HepG2 (cell line): ENCODE results near the gene CISD1. TPM values are rescaled to one million over a fixed set of nuclear protein-coding genes. Genes with fewer than 3 reads are reported as not detected.

Experiments used
- ARHGAP35 ChIP-seq: sonication (generic); formaldehyde crosslinking; IDR thresholded peaks from 2 replicates; pipeline ENCODE4 v1.9.0; 2022; ENCODE audit warnings: mild to moderate bottlenecking, inconsistent platforms, moderate library complexity, missing genetic modification reagents, borderline replicate concordance
- CBFB ChIP-seq: sonication (generic); formaldehyde crosslinking; IDR thresholded peaks from 2 replicates; pipeline ENCODE4 v1.4.0; 2020; ENCODE audit warnings: missing genetic modification reagents
- GABPB1 ChIP-seq: IDR thresholded peaks from 2 replicates; pipeline ENCODE4 v1.6.1; 2016; ENCODE audit warnings: mild to moderate bottlenecking, missing genetic modification reagents, moderate library complexity, missing compliant biosample characterization
- GATA4 ChIP-seq: sonication (generic); IDR thresholded peaks from 2 replicates; pipeline ENCODE4 v1.6.1; 2016; ENCODE audit warnings: antibody characterized with exemption, low read depth, borderline replicate concordance
- HDAC1 ChIP-seq: sonication (generic); formaldehyde crosslinking; IDR thresholded peaks from 2 replicates; pipeline ENCODE4 v1.5.1; 2020; ENCODE audit warnings: mild to moderate bottlenecking, missing genetic modification reagents
- KAT7 ChIP-seq: IDR thresholded peaks from 2 replicates; pipeline ENCODE4 v1.6.1; 2018; ENCODE audit warnings: borderline replicate concordance, missing compliant biosample characterization
- KLF12 ChIP-seq: sonication (generic); formaldehyde crosslinking; IDR thresholded peaks from 2 replicates; pipeline ENCODE4 v1.4.0; 2020; ENCODE audit warnings: missing genetic modification reagents, borderline replicate concordance
- MED13 ChIP-seq: sonication (generic); formaldehyde crosslinking; IDR thresholded peaks from 2 replicates; pipeline ENCODE4 v1.5.0; 2020; ENCODE audit warnings: missing genetic modification reagents
- RARA ChIP-seq: IDR thresholded peaks from 2 replicates; pipeline ENCODE4 v1.6.1; 2016; ENCODE audit warnings: missing genetic modification reagents, missing compliant biosample characterization
- STAG1 ChIP-seq: sonication (generic); formaldehyde crosslinking; IDR thresholded peaks from 2 replicates; pipeline ENCODE4 v1.4.0; 2020; ENCODE audit warnings: missing genetic modification reagents
- TCF12 ChIP-seq, 2 experiments: fragments of 450-650 bp in 1 of 2; sonication (generic) in 1 of 2; formaldehyde crosslinking in 1 of 2; IDR thresholded peaks; 2 replicates each; pipeline versions ENCODE4 v1.6.1 to v1.8.0; 2017 to 2022; ENCODE audit warnings: antibody characterized with exemption in 1 of 2, mild to moderate bottlenecking in 1 of 2, missing genetic modification reagents in 1 of 2, moderate library complexity in 1 of 2
- ZFP62 ChIP-seq: sonication (generic); formaldehyde crosslinking; IDR thresholded peaks from 2 replicates; pipeline ENCODE4 v1.4.0; 2020; ENCODE audit warnings: missing genetic modification reagents
- ZMAT3 ChIP-seq: sonication (generic); formaldehyde crosslinking; conservative IDR thresholded peaks from 2 replicates; pipeline ENCODE4 v1.7.0; 2021; ENCODE audit warnings: missing genetic modification reagents
- ZNF143 ChIP-seq: sonication (generic); formaldehyde crosslinking; IDR thresholded peaks from 2 replicates; pipeline ENCODE4 v1.4.0; 2020; ENCODE audit warnings: missing genetic modification reagents
- ZNF546 ChIP-seq: sonication (generic); formaldehyde crosslinking; conservative IDR thresholded peaks from 2 replicates; pipeline ENCODE4 v1.8.1; 2023; ENCODE audit warnings: mild to moderate bottlenecking, missing genetic modification reagents
- ZNF563 ChIP-seq: sonication (generic); formaldehyde crosslinking; IDR thresholded peaks from 2 replicates; pipeline ENCODE4 v1.8.0; 2022; ENCODE audit warnings: mild to moderate bottlenecking, moderate library complexity, missing genetic modification reagents
- ZNF576 ChIP-seq: sonication (generic); formaldehyde crosslinking; IDR thresholded peaks from 2 replicates; pipeline ENCODE4 v1.4.0; 2020; ENCODE audit warnings: mild to moderate bottlenecking, missing genetic modification reagents
- ZNF616 ChIP-seq: sonication (generic); formaldehyde crosslinking; IDR thresholded peaks from 2 replicates; pipeline ENCODE4 v1.5.0; 2020; ENCODE audit warnings: low read depth, mild to moderate bottlenecking, missing genetic modification reagents
- ZNF629 ChIP-seq: sonication (generic); formaldehyde crosslinking; conservative IDR thresholded peaks from 2 replicates; pipeline ENCODE4 v1.5.0; 2020; ENCODE audit warnings: missing genetic modification reagents
- ZNF768 ChIP-seq: sonication (generic); formaldehyde crosslinking; IDR thresholded peaks from 2 replicates; pipeline ENCODE4 v1.4.0; 2020; ENCODE audit warnings: missing genetic modification reagents
- ZNF777 ChIP-seq: sonication (generic); formaldehyde crosslinking; IDR thresholded peaks from 2 replicates; pipeline ENCODE4 v1.4.0; 2020; ENCODE audit warnings: missing genetic modification reagents
- ZNF800 ChIP-seq: sonication (generic); formaldehyde crosslinking; IDR thresholded peaks from 2 replicates; pipeline ENCODE4 v1.4.0; 2020; ENCODE audit warnings: missing genetic modification reagents
- ZNF839 ChIP-seq: sonication (generic); formaldehyde crosslinking; IDR thresholded peaks from 2 replicates; pipeline ENCODE4 v1.4.0; 2020; ENCODE audit warnings: missing genetic modification reagents, mild to moderate bottlenecking, borderline replicate concordance
- ZSCAN31 ChIP-seq: sonication (generic); formaldehyde crosslinking; IDR thresholded peaks from 2 replicates; pipeline ENCODE4 v1.5.0; 2020; ENCODE audit warnings: low read depth, mild to moderate bottlenecking, missing genetic modification reagents
- polyA plus RNA-seq, 8 experiments: library from polyadenylated mRNA; depleted of rRNA in 3 of 8; stranded (reverse) in 7 of 8; unstranded in 1 of 8; fragments of >200 nt; fragmentation: Illumina TruSeq in 4 of 8; extraction: Trizol in 4 of 8; gene quantifications; 2 replicates each; pipeline versions ENCODE4 v1.2.1 to v1.2.3, GENCODE V29; 2011 to 2016; ENCODE audit warnings: low read depth in 4 of 8, missing spikeins in 1 of 8, mixed read lengths in 1 of 8; ENCODE audit not compliant: insufficient read depth in 1 of 8
- total RNA-seq, 5 experiments: library from RNA; depleted of rRNA; stranded (reverse); fragments of >200 nt; fragmentation: Illumina TruSeq; extraction: Trizol; gene quantifications; 2 replicates each; pipeline ENCODE4 v1.2.3, GENCODE V29; 2016; ENCODE audit warnings: low read depth in 1 of 5
- TF ChIP-seq, protein P1 (sequence below): sonication (generic); formaldehyde crosslinking; IDR thresholded peaks from 2 replicates; pipeline ENCODE4 v1.5.0; 2020; ENCODE audit warnings: mild to moderate bottlenecking, missing genetic modification reagents
- TF ChIP-seq, protein P2 (sequence below): sonication (generic); formaldehyde crosslinking; conservative IDR thresholded peaks from 2 replicates; pipeline ENCODE4 v1.5.0; 2020; ENCODE audit warnings: missing genetic modification reagents

CISD1 gene
- total and polyA plus RNA-seq, 2 of the 13 experiments (the other 11 are each of a cell fraction or from before 2014, with no cell fraction given) = 63.4 to 78.9 TPM

DNA sequence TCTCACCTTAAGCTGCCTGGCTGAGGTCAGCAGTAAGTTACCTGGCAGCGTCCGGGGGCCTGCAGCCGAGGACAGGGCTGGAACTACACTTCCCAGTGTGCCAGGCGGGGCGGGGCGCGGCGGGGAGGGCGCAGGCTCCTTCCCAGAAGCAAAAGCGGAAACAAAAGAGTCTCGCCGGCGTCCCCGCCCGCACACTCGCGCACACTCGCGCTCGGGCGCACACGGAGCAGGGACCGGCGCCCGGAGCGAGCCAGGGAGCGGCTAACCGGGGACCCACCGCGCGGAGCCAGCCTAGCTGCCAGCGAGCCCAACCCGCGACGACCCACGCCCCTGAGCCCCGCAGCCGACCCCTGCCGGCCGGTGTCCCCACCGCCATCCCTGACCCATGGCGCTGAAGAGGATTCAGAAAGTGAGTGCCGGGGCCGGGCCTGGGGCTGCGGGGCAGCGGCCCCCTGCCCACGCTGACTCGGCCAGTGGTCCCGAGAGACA lies 65.9 kb downstream of the CISD1 start, which contains the start of gene UBE2D1 (continued):
- TF ChIP-seq, protein P1, sequence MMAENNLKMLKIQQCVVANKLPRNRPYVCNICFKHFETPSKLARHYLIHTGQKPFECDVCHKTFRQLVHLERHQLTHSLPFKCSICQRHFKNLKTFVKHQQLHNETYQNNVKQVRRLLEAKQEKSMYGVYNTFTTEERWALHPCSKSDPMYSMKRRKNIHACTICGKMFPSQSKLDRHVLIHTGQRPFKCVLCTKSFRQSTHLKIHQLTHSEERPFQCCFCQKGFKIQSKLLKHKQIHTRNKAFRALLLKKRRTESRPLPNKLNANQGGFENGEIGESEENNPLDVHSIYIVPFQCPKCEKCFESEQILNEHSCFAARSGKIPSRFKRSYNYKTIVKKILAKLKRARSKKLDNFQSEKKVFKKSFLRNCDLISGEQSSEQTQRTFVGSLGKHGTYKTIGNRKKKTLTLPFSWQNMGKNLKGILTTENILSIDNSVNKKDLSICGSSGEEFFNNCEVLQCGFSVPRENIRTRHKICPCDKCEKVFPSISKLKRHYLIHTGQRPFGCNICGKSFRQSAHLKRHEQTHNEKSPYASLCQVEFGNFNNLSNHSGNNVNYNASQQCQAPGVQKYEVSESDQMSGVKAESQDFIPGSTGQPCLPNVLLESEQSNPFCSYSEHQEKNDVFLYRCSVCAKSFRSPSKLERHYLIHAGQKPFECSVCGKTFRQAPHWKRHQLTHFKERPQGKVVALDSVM (CRISPR knock-in tag) = no peak; the same call in 1 of the 2 replicates
- TF ChIP-seq ARHGAP35 (CRISPR knock-in tag) (peak; percentile 66; the same call in 1 of the 2 replicates), CBFB (CRISPR knock-in tag) (peak; percentile 82; the same call in 1 of the 2 replicates), ZNF800 (CRISPR knock-in tag) (peak; percentile 58; the same call in 1 of the 2 replicates), KLF12 (peak; percentile 84), KAT7 (peak; percentile 71; the same call in 1 of the 2 replicates), ZNF768 (CRISPR knock-in tag) (no peak), ZNF143 (CRISPR knock-in tag) (peak; percentile 95), ZNF563 (CRISPR knock-in tag) (peak; percentile 71; the same call in 1 of the 2 replicates), ZMAT3 (CRISPR knock-in tag) (0 out of 2 replicates have a peak, but pooled peaks have one; percentile 47), GABPB1 (CRISPR knock-in tag) (peak; percentile 93), MED13 (peak; percentile 69), ZNF839 (CRISPR knock-in tag) (0 out of 2 replicates have a peak, but pooled peaks have one; percentile 9), ZNF576 (CRISPR knock-in tag) (no peak), ZFP62 (CRISPR knock-in tag) (0 out of 2 replicates have a peak, but pooled peaks have one; percentile 60), RARA (CRISPR knock-in tag) (no peak), STAG1 (CRISPR knock-in tag) (no peak), ZNF629 (CRISPR knock-in tag) (0 out of 2 replicates have a peak, but pooled peaks have one; percentile 16), GATA4 (0 out of 2 replicates have a peak, but pooled peaks have one; percentile 32), TCF12 (IDR thresholded peaks at IDR 0.05) (no peak), TCF12 (CRISPR knock-in tag; IDR thresholded peaks at IDR 0.05) (peak; percentile 81), ZNF777 (CRISPR knock-in tag) (peak; percentile 65), ZNF616 (CRISPR knock-in tag) (peak; percentile 39; the same call in 1 of the 2 replicates), ZSCAN31 (CRISPR knock-in tag) (peak; percentile 79; the same call in 1 of the 2 replicates), HDAC1 (0 out of 2 replicates have a peak, but pooled peaks have one; percentile 40), ZNF546 (CRISPR knock-in tag) (peak; percentile 72; the same call in 1 of the 2 replicates)
- TF ChIP-seq, protein P2, sequence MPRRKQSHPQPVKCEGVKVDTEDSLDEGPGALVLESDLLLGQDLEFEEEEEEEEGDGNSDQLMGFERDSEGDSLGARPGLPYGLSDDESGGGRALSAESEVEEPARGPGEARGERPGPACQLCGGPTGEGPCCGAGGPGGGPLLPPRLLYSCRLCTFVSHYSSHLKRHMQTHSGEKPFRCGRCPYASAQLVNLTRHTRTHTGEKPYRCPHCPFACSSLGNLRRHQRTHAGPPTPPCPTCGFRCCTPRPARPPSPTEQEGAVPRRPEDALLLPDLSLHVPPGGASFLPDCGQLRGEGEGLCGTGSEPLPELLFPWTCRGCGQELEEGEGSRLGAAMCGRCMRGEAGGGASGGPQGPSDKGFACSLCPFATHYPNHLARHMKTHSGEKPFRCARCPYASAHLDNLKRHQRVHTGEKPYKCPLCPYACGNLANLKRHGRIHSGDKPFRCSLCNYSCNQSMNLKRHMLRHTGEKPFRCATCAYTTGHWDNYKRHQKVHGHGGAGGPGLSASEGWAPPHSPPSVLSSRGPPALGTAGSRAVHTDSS (CRISPR knock-in tag) = 0 out of 2 replicates have a peak, but pooled peaks have one; percentile 83
